HCT116 (cell line): ENCODE results near the gene NME1. TPM values are rescaled to one million over a fixed set of nuclear protein-coding genes. Genes with fewer than 3 reads are reported as not detected.

Experiments
- total RNA-seq: library from RNA; stranded (reverse); gene quantifications from one replicate; pipeline ENCODE4 v1.2.1, GENCODE V29; 2021; ENCODE audit not compliant: unreplicated experiment
- TF ChIP-seq, protein P1 (sequence below): IDR thresholded peaks from 2 replicates; pipeline ENCODE4 v1.6.1; 2012; ENCODE audit warnings: low read depth
- TF ChIP-seq, protein P2 (sequence below), 3 experiments: fragments of 200-600 bp in 1 of 3; sonication (generic) in 1 of 3; IDR thresholded peaks in 2 of 3; conservative IDR thresholded peaks in 1 of 3; 2 replicates each; pipeline ENCODE4 v1.5.1; 2012 to 2017; ENCODE audit warnings: low read depth in 2 of 3, low read length in 2 of 3, antibody characterized with exemption in 1 of 3, borderline replicate concordance in 1 of 3, control low read depth in 1 of 3, mild to moderate bottlenecking in 1 of 3, mixed read lengths in 1 of 3, mixed run types in 1 of 3, moderate library complexity in 1 of 3; ENCODE audit not compliant: insufficient read depth in 1 of 3
- TF ChIP-seq, protein P3 (sequence below): IDR thresholded peaks from 2 replicates; pipeline ENCODE4 v1.6.1; 2012

Gene NME1
- total RNA-seq, 1 experiment from 2014 or later = 510 TPM

DNA sequence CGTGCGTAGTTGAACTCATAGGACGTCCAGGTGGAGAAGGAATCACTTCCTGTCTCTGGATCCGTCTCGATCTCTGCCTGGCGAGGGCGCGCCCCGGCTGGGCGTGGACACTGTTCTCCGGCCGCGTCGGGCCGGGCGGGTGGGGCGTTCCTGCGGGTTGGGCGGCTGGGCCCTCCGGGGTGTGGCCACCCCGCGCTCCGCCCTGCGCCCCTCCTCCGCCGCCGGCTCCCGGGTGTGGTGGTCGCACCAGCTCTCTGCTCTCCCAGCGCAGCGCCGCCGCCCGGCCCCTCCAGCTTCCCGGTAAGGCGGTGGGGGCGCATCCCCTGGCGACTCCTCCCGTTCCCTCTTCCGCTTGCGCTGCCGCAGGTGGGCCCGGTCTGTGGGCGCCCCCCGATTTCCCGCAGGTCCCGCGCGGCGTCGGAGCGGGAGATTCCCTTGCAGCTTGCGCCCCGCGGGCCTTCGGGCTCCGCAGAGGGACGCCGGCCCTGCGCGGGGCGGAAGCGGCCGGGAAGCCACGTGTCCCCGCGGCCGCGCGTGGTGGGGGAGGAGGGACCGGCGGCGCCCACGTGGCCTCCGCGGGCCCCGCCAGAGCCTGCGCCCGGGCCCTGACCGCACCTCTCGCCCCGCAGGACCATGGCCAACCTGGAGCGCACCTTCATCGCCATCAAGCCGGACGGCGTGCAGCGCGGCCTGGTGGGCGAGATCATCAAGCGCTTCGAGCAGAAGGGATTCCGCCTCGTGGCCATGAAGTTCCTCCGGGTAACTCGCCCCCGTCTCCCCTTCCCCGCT lies 13.0 kb downstream of the NME1 start, which contains the start of gene NME2 (continued):
- TF ChIP-seq, protein P1, sequence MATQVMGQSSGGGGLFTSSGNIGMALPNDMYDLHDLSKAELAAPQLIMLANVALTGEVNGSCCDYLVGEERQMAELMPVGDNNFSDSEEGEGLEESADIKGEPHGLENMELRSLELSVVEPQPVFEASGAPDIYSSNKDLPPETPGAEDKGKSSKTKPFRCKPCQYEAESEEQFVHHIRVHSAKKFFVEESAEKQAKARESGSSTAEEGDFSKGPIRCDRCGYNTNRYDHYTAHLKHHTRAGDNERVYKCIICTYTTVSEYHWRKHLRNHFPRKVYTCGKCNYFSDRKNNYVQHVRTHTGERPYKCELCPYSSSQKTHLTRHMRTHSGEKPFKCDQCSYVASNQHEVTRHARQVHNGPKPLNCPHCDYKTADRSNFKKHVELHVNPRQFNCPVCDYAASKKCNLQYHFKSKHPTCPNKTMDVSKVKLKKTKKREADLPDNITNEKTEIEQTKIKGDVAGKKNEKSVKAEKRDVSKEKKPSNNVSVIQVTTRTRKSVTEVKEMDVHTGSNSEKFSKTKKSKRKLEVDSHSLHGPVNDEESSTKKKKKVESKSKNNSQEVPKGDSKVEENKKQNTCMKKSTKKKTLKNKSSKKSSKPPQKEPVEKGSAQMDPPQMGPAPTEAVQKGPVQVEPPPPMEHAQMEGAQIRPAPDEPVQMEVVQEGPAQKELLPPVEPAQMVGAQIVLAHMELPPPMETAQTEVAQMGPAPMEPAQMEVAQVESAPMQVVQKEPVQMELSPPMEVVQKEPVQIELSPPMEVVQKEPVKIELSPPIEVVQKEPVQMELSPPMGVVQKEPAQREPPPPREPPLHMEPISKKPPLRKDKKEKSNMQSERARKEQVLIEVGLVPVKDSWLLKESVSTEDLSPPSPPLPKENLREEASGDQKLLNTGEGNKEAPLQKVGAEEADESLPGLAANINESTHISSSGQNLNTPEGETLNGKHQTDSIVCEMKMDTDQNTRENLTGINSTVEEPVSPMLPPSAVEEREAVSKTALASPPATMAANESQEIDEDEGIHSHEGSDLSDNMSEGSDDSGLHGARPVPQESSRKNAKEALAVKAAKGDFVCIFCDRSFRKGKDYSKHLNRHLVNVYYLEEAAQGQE = no peak
- TF ChIP-seq, protein P2, sequence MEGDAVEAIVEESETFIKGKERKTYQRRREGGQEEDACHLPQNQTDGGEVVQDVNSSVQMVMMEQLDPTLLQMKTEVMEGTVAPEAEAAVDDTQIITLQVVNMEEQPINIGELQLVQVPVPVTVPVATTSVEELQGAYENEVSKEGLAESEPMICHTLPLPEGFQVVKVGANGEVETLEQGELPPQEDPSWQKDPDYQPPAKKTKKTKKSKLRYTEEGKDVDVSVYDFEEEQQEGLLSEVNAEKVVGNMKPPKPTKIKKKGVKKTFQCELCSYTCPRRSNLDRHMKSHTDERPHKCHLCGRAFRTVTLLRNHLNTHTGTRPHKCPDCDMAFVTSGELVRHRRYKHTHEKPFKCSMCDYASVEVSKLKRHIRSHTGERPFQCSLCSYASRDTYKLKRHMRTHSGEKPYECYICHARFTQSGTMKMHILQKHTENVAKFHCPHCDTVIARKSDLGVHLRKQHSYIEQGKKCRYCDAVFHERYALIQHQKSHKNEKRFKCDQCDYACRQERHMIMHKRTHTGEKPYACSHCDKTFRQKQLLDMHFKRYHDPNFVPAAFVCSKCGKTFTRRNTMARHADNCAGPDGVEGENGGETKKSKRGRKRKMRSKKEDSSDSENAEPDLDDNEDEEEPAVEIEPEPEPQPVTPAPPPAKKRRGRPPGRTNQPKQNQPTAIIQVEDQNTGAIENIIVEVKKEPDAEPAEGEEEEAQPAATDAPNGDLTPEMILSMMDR (IDR thresholded peaks at IDR 0.05 in 2 of 3, conservative IDR thresholded peaks at IDR 0.05 in 1 of 3; ENCODE audit: borderline replicate concordance in 1 of 3, insufficient read depth in 1 of 3, low read depth in 2 of 3, low read length in 2 of 3) = no peak
- TF ChIP-seq, protein P3, sequence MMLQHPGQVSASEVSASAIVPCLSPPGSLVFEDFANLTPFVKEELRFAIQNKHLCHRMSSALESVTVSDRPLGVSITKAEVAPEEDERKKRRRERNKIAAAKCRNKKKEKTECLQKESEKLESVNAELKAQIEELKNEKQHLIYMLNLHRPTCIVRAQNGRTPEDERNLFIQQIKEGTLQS = no peak
